ENCODE data around the gene SLC22A23. TPM values are rescaled to one million over a fixed set of nuclear protein-coding genes. Genes with fewer than 3 reads are reported as not detected.

The SLC22A23 gene
- total RNA-seq, 1 experiment from 2014 or later, result 5.7 TPM

DNA sequence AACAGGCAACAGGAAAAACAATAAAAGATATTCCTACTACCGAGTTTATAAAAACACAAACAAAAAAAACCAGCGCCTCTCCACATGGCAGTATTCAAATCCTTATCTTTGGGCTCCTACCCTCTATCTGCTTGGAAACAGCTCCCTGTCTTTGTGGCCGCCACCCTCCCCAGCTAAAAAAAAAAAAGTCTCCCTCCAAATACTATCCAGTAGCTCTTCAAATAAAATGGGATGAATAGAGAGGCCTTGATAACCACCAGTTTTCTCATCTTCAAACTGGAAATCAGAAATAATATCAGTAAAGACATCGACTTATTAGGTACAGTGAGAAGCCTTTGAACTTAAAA, 101.9 kb downstream of the SLC22A23 start:
- Histone ChIP-seq H3K36me3 (ENCODE audit: low read depth, low read length) (no peaks in the 10 kb centered on the region), H3F3A (ENCODE audit: low read length, unreplicated experiment) (no peaks in the 10 kb centered on the region), H3K9me2 (replicated peaks; ENCODE audit: low read length) (no peaks in the 10 kb centered on the region), H3K4me2 (ENCODE audit: low read length) (0 out of 2 replicates have a peak overlapping the region, but pooled peaks have one; percentile 78), H3K9me3 (ENCODE audit: low read length) (no peaks in the 10 kb centered on the region), H4K20me1 (ENCODE audit: low read length) (no peaks in the 10 kb centered on the region), H3K27me3 (ENCODE audit: low read length) (no peaks in the 10 kb centered on the region), H3K27ac (ENCODE audit: low read length) (no peak overlapping the region), H3K4me1 (ENCODE audit: insufficient read depth, low read length) (peaks cover 23% of the 10 kb centered on the region), H3K9ac (ENCODE audit: low read length) (no peak overlapping the region), H3K4me3 (ENCODE audit: low read length) (no peak overlapping the region), H2AFZ (ENCODE audit: low read length) (no peak overlapping the region), H3K79me2 (ENCODE audit: low read length) (no peaks in the 10 kb centered on the region)
- no TSS peak for BruUV-seq (replicated peaks)
- CTCF ChIA-PET, result no interaction called here
- intact Hi-C loops (cut with micrococcal nuclease), result loop anchor here (5.0 kb wide), 1 partner anchor 102 kb away; the partner anchor contains the start of gene SLC22A23
- no peak for ATAC-seq
- POLR2A ChIA-PET (ENCODE audit: unreplicated experiment), result interaction anchor here (0.5 kb wide), 1 partner anchor 94 kb away, joined by 5 read pairs; no protein-coding TSS in a partner anchor
- no peak for DNase-seq
- no peak for TF ChIP-seq EZH2 (IDR thresholded peaks at IDR 0.05; ENCODE audit: low read length, unreplicated experiment)
- TF ChIP-seq, protein P1, sequence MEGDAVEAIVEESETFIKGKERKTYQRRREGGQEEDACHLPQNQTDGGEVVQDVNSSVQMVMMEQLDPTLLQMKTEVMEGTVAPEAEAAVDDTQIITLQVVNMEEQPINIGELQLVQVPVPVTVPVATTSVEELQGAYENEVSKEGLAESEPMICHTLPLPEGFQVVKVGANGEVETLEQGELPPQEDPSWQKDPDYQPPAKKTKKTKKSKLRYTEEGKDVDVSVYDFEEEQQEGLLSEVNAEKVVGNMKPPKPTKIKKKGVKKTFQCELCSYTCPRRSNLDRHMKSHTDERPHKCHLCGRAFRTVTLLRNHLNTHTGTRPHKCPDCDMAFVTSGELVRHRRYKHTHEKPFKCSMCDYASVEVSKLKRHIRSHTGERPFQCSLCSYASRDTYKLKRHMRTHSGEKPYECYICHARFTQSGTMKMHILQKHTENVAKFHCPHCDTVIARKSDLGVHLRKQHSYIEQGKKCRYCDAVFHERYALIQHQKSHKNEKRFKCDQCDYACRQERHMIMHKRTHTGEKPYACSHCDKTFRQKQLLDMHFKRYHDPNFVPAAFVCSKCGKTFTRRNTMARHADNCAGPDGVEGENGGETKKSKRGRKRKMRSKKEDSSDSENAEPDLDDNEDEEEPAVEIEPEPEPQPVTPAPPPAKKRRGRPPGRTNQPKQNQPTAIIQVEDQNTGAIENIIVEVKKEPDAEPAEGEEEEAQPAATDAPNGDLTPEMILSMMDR (conservative IDR thresholded peaks at IDR 0.05; ENCODE audit: low read depth, low read length), result no peak
- no peak for TF ChIP-seq EZH2phosphoT487 (IDR thresholded peaks at IDR 0.05; ENCODE audit: borderline replicate concordance, low read length)

DNA sequence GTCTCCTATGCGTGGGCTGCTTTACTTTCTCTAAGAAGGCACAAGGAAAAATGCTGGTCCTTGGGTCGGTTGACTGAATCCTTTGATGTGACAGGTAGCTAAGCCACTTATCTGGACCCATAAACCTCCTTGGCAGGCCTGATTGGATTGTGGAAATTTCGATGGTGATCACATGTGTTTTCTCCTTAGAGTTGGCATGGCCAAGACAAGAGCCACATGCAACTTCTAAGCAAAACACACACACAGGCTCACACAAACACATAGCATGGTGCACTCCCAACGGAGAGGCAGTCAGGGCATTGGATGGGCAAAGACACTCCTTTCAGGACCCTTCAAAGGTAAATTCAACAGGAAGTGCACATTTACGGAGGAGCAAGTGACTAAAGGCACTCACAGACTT, 102.9 kb downstream of the SLC22A23 start:
- Histone ChIP-seq H3K4me3 (ENCODE audit: low read length) (no peak overlapping the region), H3K27ac (ENCODE audit: low read length) (no peak overlapping the region), H2AFZ (ENCODE audit: low read length) (no peak overlapping the region), H3K36me3 (ENCODE audit: low read depth, low read length) (no peaks in the 10 kb centered on the region), H3K27me3 (ENCODE audit: low read length) (no peaks in the 10 kb centered on the region), H4K20me1 (ENCODE audit: low read length) (no peaks in the 10 kb centered on the region), H3K79me2 (ENCODE audit: low read length) (no peaks in the 10 kb centered on the region), H3K4me1 (ENCODE audit: insufficient read depth, low read length) (peaks cover 23% of the 10 kb centered on the region), H3F3A (ENCODE audit: low read length, unreplicated experiment) (no peaks in the 10 kb centered on the region), H3K4me2 (ENCODE audit: low read length) (no peak overlapping the region), H3K9me2 (replicated peaks; ENCODE audit: low read length) (no peaks in the 10 kb centered on the region), H3K9ac (ENCODE audit: low read length) (no peak overlapping the region), H3K9me3 (ENCODE audit: low read length) (no peaks in the 10 kb centered on the region)
- intact Hi-C loops (cut with micrococcal nuclease), result no loop called here
- TF ChIP-seq, protein P1 (conservative IDR thresholded peaks at IDR 0.05; ENCODE audit: low read depth, low read length), result no peak
- TF ChIP-seq EZH2 (IDR thresholded peaks at IDR 0.05; ENCODE audit: low read length, unreplicated experiment) (no peak), EZH2phosphoT487 (IDR thresholded peaks at IDR 0.05; ENCODE audit: borderline replicate concordance, low read length) (no peak)
- DNase-seq (no peak), ATAC-seq (no peak)
- ChIA-PET CTCF (no interaction called here), POLR2A (ENCODE audit: unreplicated experiment) (no interaction called here)
- BruUV-seq (replicated peaks), result no TSS peak

DNA sequence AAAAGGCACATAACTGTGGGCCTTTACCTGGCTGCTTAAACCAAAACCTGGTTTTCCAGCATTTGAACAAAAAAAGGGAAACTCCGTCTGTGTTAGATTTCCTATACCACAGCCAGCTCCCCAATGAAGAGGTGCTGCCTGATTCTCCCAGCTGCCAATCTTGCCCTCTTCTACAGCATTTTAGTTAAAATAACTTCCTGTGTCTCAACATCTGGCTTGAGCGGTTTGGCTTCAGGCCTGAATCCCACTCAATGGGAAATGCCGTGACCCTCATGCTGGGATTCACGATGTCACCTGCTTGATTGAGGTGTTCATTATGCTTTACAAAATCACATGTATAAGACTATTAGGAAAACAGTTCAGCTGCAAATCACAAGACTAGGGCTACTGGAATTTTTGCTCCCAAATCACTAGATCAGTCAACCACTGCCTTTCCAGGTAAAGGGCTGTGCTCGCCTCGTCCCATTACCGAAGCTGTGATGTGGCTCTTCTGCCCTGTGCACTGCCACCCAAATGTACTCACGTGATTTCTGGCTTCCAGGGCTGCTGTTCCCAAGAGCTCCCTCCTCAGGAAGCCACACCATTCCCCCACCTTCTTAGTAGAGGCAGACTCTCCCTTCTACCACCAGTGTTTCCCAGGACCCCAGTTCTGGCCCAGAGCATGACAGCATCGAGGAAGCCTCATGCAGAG, 103.5 kb downstream of the SLC22A23 start:
- Histone ChIP-seq H2AFZ (ENCODE audit: low read length) (no peak overlapping the region), H3K36me3 (ENCODE audit: low read depth, low read length) (no peaks in the 10 kb centered on the region), H3K9ac (ENCODE audit: low read length) (no peak overlapping the region), H3K4me3 (ENCODE audit: low read length) (no peak overlapping the region), H3F3A (ENCODE audit: low read length, unreplicated experiment) (no peaks in the 10 kb centered on the region), H3K4me1 (ENCODE audit: insufficient read depth, low read length) (peaks cover 23% of the 10 kb centered on the region), H3K79me2 (ENCODE audit: low read length) (no peaks in the 10 kb centered on the region), H3K4me2 (ENCODE audit: low read length) (no peak overlapping the region), H3K9me3 (ENCODE audit: low read length) (no peaks in the 10 kb centered on the region), H3K27me3 (ENCODE audit: low read length) (no peaks in the 10 kb centered on the region), H3K27ac (ENCODE audit: low read length) (no peak overlapping the region), H3K9me2 (replicated peaks; ENCODE audit: low read length) (no peaks in the 10 kb centered on the region), H4K20me1 (ENCODE audit: low read length) (no peaks in the 10 kb centered on the region)
- BruUV-seq (replicated peaks), result no TSS peak
- intact Hi-C loops (cut with micrococcal nuclease), result no loop called here
- ChIA-PET CTCF (no interaction called here), POLR2A (ENCODE audit: unreplicated experiment) (no interaction called here)
- DNase-seq (no peak), ATAC-seq (no peak)
- TF ChIP-seq EZH2 (IDR thresholded peaks at IDR 0.05; ENCODE audit: low read length, unreplicated experiment) (no peak), EZH2phosphoT487 (IDR thresholded peaks at IDR 0.05; ENCODE audit: borderline replicate concordance, low read length) (no peak)
- TF ChIP-seq, protein P1 (conservative IDR thresholded peaks at IDR 0.05; ENCODE audit: low read depth, low read length), result no peak

Measured in PC-3 (cell line).